Neural cell (in vitro differentiated cells): Measurements from ENCODE around the gene CADM4. TPM values are rescaled to one million over a fixed set of nuclear protein-coding genes. Genes with fewer than 3 reads are reported as not detected.
"Not testable (repeated sequence)": the region's sequence is repeated elsewhere in the genome, so short reads cannot be mapped to it uniquely, and the experiment has no call there.

Experiments
- H2AFZ ChIP-seq: fragments of 200-600, 300-800 bp; sonication (generic), shearing (Covaris generic); 2 replicates; pipeline ENCODE4 v1.6.0; 2014; ENCODE audit warnings: low read depth, mild to moderate bottlenecking, antibody characterized with exemption, low read length, moderate library complexity
- H3F3A ChIP-seq: fragments of 200-600 bp; shearing (Covaris generic); 2 replicates; pipeline ENCODE4 v1.6.1; 2016; ENCODE audit warnings: mild to moderate bottlenecking, moderate library complexity, mixed read lengths, antibody characterized with exemption, low read length; ENCODE audit not compliant: insufficient read depth, poor library complexity, severe bottlenecking
- H3K27ac ChIP-seq: fragments of 200-600, 300-800 bp; sonication (generic), shearing (Covaris generic); 2 replicates; pipeline ENCODE4 v1.5.1; 2014; ENCODE audit warnings: mild to moderate bottlenecking, low read length, moderate library complexity
- H3K27me3 ChIP-seq: fragments of 300-800, 200-600 bp; sonication (generic), shearing (Covaris generic); 2 replicates; pipeline ENCODE4 v1.6.0; 2014; ENCODE audit warnings: mild to moderate bottlenecking, low read depth, low read length, moderate library complexity; ENCODE audit not compliant: insufficient read depth
- H3K36me3 ChIP-seq: fragments of 300-800, 200-600 bp; sonication (generic), shearing (Covaris generic); 2 replicates; pipeline ENCODE4 v1.5.1; 2014; ENCODE audit warnings: mild to moderate bottlenecking, antibody characterized with exemption, low read length, moderate library complexity; ENCODE audit not compliant: insufficient read depth
- H3K4me2 ChIP-seq: fragments of 300-800, 200-600 bp; sonication (generic), shearing (Covaris generic); 2 replicates; pipeline ENCODE4 v1.6.0; 2014; ENCODE audit warnings: mild to moderate bottlenecking, low read length
- H3K4me3 ChIP-seq: fragments of 300-800, 200-600 bp; sonication (generic), shearing (Covaris generic); 2 replicates; pipeline ENCODE4 v1.5.1; 2014; ENCODE audit warnings: mild to moderate bottlenecking, low read length, moderate library complexity
- H3K79me2 ChIP-seq: fragments of 200-600 bp; shearing (Covaris generic); replicated peaks from 2 replicates; pipeline ENCODE4 v1.6.0; 2014; ENCODE audit warnings: mild to moderate bottlenecking, low read length, moderate library complexity; ENCODE audit not compliant: insufficient read depth
- H3K9ac ChIP-seq: fragments of 300-800, 200-600 bp; sonication (generic), shearing (Covaris generic); 2 replicates; pipeline ENCODE4 v1.6.1; 2016; ENCODE audit warnings: mild to moderate bottlenecking, low read length, mixed read lengths
- H3K9me2 ChIP-seq: fragments of 200-600 bp; shearing (Covaris generic); 2 replicates; pipeline ENCODE4 v1.6.1; 2016; ENCODE audit warnings: mild to moderate bottlenecking, low read length, mixed read lengths; ENCODE audit not compliant: insufficient read depth
- H3K9me3 ChIP-seq: fragments of 200-600, 300-800 bp; sonication (generic), shearing (Covaris generic); 2 replicates; pipeline ENCODE4 v1.6.1; 2016; ENCODE audit warnings: mild to moderate bottlenecking, mixed run types, low read length, moderate library complexity, mixed read lengths
- H4K20me1 ChIP-seq: fragments of 200-600 bp; shearing (Covaris generic); 2 replicates; pipeline ENCODE4 v1.6.1; 2016; ENCODE audit warnings: mild to moderate bottlenecking, mixed run types; ENCODE audit not compliant: insufficient read depth
- CTCF ChIP-seq: fragments of 450-650 bp; IDR thresholded peaks from 2 replicates; pipeline ENCODE4 v1.5.1; 2014; ENCODE audit warnings: antibody characterized with exemption, mild to moderate bottlenecking, moderate library complexity; ENCODE audit not compliant: poor library complexity, severe bottlenecking
- EP300 ChIP-seq: fragments of 450-650 bp; conservative IDR thresholded peaks from 2 replicates; pipeline ENCODE4 v1.6.1; 2014; ENCODE audit warnings: antibody characterized with exemption, mild to moderate bottlenecking, moderate library complexity; ENCODE audit not compliant: poor library complexity, severe bottlenecking
- EZH2 ChIP-seq: fragments of 200-600, 300-800 bp; shearing (Covaris generic), sonication (generic); IDR thresholded peaks from 2 replicates; pipeline ENCODE4 v1.6.1; 2014; ENCODE audit warnings: antibody characterized with exemption, low read length, borderline replicate concordance, mild to moderate bottlenecking; ENCODE audit not compliant: insufficient read depth, poor library complexity, severe bottlenecking
- MXI1 ChIP-seq: fragments of 450-650 bp; conservative IDR thresholded peaks from 2 replicates; pipeline ENCODE4 v1.6.1; 2014; ENCODE audit warnings: antibody characterized with exemption, mild to moderate bottlenecking; ENCODE audit not compliant: poor library complexity, severe bottlenecking
- POLR2AphosphoS5 ChIP-seq: IDR thresholded peaks from 2 replicates; pipeline ENCODE4 v1.6.1; 2012
- RAD21 ChIP-seq: fragments of 450-650 bp; conservative IDR thresholded peaks from 2 replicates; pipeline ENCODE4 v1.6.1; 2014; ENCODE audit warnings: antibody characterized with exemption, mild to moderate bottlenecking, moderate library complexity
- SMC3 ChIP-seq: fragments of 450-650 bp; conservative IDR thresholded peaks from 2 replicates; pipeline ENCODE4 v1.6.1; 2014; ENCODE audit warnings: antibody characterized with exemption, mild to moderate bottlenecking, moderate library complexity; ENCODE audit not compliant: poor library complexity
- TAF1 ChIP-seq: IDR thresholded peaks from 2 replicates; pipeline ENCODE4 v1.6.1; 2012; ENCODE audit warnings: low read depth
- polyA plus RNA-seq: library from polyadenylated mRNA; depleted of rRNA; stranded (reverse); fragments of >200 nt; gene quantifications from 2 replicates; pipeline ENCODE4 v1.2.3, GENCODE V29; 2014
- TF ChIP-seq, protein P1 (sequence below): IDR thresholded peaks from 2 replicates; pipeline ENCODE4 v1.6.1; 2012; ENCODE audit warnings: borderline replicate concordance

Gene CADM4
- polyA plus RNA-seq, 1 donor from 2014 or later = 211 TPM

DNA sequence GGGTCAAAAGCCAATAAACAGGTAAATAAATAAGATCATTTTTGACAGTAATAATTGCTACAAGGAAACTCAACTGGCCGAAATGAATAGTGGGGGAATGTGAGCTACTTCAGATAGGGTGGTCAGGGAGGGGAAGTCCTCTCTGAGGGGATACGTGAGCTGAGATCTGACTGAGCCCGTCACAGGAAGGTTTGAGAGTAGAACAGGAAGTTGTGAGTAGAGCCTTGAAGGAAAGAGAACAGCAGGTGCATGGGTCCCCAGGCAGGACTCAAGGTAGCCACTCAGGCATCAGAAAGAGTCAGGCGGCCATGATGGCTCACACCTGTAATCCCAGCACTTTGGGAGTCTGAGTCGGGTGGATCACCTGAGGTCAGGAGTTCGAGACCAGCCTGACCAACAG lies 50.0 kb downstream of the CADM4 start:
- H3K27me3 ChIP-seq = no peaks in the 10 kb centered on the region
- no peak overlapping the region for H3K4me2 ChIP-seq
- no peaks in the 10 kb centered on the region for H3K9me2 ChIP-seq
- H3K9ac ChIP-seq = no peak overlapping the region
- H3K27ac ChIP-seq = no peak overlapping the region
- TF ChIP-seq CTCF (no peak), EP300 (no peak), POLR2AphosphoS5 (no peak)
- no peak overlapping the region for H2AFZ ChIP-seq
- H4K20me1 ChIP-seq = peaks cover 4% of the 10 kb centered on the region
- H3F3A ChIP-seq = no peaks in the 10 kb centered on the region
- H3K36me3 ChIP-seq = peaks cover 7% of the 10 kb centered on the region
- H3K79me2 ChIP-seq = peaks cover 17% of the 10 kb centered on the region
- H3K4me3 ChIP-seq = no peak overlapping the region
- no peaks in the 10 kb centered on the region for H3K9me3 ChIP-seq

- Histone ChIP-seq H3K79me2 (peaks cover 13% of the 10 kb centered on the region), H3K27me3 (no peaks in the 10 kb centered on the region), H3K27ac (no peak overlapping the region), H3K9ac (no peak overlapping the region), H3K9me2 (no peaks in the 10 kb centered on the region), H2AFZ (no peak overlapping the region), H3K9me3 (no peaks in the 10 kb centered on the region), H4K20me1 (peaks cover 4% of the 10 kb centered on the region), H3K4me2 (no peak overlapping the region), H3F3A (no peaks in the 10 kb centered on the region), H3K4me3 (no peak overlapping the region), H3K36me3 (peaks cover 7% of the 10 kb centered on the region)
- no peak for TF ChIP-seq POLR2AphosphoS5
- no peak for TF ChIP-seq SMC3
- TF ChIP-seq TAF1 = no peak
- no peak for TF ChIP-seq CTCF
- TF ChIP-seq, protein P1, sequence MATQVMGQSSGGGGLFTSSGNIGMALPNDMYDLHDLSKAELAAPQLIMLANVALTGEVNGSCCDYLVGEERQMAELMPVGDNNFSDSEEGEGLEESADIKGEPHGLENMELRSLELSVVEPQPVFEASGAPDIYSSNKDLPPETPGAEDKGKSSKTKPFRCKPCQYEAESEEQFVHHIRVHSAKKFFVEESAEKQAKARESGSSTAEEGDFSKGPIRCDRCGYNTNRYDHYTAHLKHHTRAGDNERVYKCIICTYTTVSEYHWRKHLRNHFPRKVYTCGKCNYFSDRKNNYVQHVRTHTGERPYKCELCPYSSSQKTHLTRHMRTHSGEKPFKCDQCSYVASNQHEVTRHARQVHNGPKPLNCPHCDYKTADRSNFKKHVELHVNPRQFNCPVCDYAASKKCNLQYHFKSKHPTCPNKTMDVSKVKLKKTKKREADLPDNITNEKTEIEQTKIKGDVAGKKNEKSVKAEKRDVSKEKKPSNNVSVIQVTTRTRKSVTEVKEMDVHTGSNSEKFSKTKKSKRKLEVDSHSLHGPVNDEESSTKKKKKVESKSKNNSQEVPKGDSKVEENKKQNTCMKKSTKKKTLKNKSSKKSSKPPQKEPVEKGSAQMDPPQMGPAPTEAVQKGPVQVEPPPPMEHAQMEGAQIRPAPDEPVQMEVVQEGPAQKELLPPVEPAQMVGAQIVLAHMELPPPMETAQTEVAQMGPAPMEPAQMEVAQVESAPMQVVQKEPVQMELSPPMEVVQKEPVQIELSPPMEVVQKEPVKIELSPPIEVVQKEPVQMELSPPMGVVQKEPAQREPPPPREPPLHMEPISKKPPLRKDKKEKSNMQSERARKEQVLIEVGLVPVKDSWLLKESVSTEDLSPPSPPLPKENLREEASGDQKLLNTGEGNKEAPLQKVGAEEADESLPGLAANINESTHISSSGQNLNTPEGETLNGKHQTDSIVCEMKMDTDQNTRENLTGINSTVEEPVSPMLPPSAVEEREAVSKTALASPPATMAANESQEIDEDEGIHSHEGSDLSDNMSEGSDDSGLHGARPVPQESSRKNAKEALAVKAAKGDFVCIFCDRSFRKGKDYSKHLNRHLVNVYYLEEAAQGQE = no peak
- TF ChIP-seq RAD21 = no peak
- TF ChIP-seq EZH2 = no peak
- TF ChIP-seq MXI1 = no peak
- no peak for TF ChIP-seq EP300
Measured at GRCh38 chr19:43589277-43589676, 50.4 kb downstream of the CADM4 start.

DNA sequence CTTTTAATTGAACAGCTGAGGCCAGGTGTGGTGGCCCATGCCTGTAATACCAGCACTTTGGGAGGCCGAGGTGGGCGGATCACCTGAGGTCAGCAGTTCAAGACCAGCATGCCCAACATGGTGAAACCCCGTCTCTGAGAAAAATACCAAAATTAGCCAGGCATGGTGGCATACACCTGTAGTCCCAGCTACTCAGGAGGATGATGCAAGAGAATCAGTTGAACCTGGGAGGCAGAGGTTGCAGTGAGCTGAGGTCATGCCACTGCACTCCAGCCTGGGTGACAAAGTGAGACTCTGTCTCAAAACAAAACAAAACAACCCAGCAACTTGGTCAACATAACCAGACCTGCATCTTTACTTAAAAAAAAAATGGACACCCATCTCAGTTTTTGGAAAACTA lies 52.6 kb downstream of the CADM4 start:
- not testable (repeated sequence) for H3K4me3 ChIP-seq, H3K9me2 ChIP-seq, H3F3A ChIP-seq, H3K4me2 ChIP-seq, H3K27ac ChIP-seq, H3K79me2 ChIP-seq, H3K9me3 ChIP-seq, H3K36me3 ChIP-seq, H3K27me3 ChIP-seq, H2AFZ ChIP-seq, H3K9ac ChIP-seq, H4K20me1 ChIP-seq
